Measurements from ENCODE around the gene A1BG. TPM values are rescaled to one million over a fixed set of nuclear protein-coding genes. Genes with fewer than 3 reads are reported as not detected.

The A1BG gene
- total RNA-seq, 1 donor from 2014 or later, result 7.6 TPM

GRCh38 chr19:58296104-58296503 lies 57.2 kb downstream of the A1BG start:
- H3K9me3 Mint-ChIP-seq, result peaks cover 40% of the 10 kb centered on the region

More at GRCh38 chr19:58296104-58296503, 57.2 kb downstream of the A1BG start:
- peaks cover 88% of the 10 kb centered on the region for H3K36me3 Mint-ChIP-seq (ENCODE audit: low read depth)
- no peaks in the 10 kb centered on the region for H3K4me1 Mint-ChIP-seq
- H3K27ac Mint-ChIP-seq, result no peak overlapping the region
- intact Hi-C loops (cut with micrococcal nuclease), result no loop called here
- no peaks in the 10 kb centered on the region for H3K27me3 Mint-ChIP-seq
- H3K4me3 Mint-ChIP-seq, result no peak overlapping the region
- no peak for DNase-seq

Other genes starting within 250 kb of the A1BG start
- gene ZNF329, start 202.7 kb downstream of the A1BG start, total RNA-seq, result 1.4 and 2.1 TPM in 2 replicates
- gene ZNF274, start 170.4 kb downstream of the A1BG start, total RNA-seq, result 19.4 and 19.8 TPM in 2 replicates
- 52.9 and 55.5 TPM in 2 replicates for gene ZNF544, start 124.6 kb downstream of the A1BG start, total RNA-seq
- 4.8 and 5.1 TPM in 2 replicates for gene ZNF8, start 74.5 kb downstream of the A1BG start, total RNA-seq
- gene ERVK3-1, start 48.1 kb downstream of the A1BG start, total RNA-seq, result 75.2 and 80.7 TPM in 2 replicates
- 4.2 and 4.6 TPM in 2 replicates for gene ZSCAN22, start 26.5 kb downstream of the A1BG start, total RNA-seq
- gene ZNF497, start 9.3 kb upstream of the A1BG start, total RNA-seq, result 0.79 and 1.1 TPM in 2 replicates
- gene ZNF837, start 27.5 kb upstream of the A1BG start, total RNA-seq, result 0.89 and 1.1 TPM in 2 replicates
- 1,286 and 1,288 TPM in 2 replicates for gene RPS5, start 33.8 kb upstream of the A1BG start, total RNA-seq
- 0.54 and 1.1 TPM in 2 replicates for gene RNF225, start 42.2 kb upstream of the A1BG start, total RNA-seq
- gene ZNF584, start 55.2 kb upstream of the A1BG start, total RNA-seq, result 17.4 and 17.7 TPM in 2 replicates
- gene ZNF132, start 86.7 kb upstream of the A1BG start, total RNA-seq, result 3.6 and 3.8 TPM in 2 replicates
- gene ZNF324B, start 98.1 kb upstream of the A1BG start, total RNA-seq, result 14.4 and 15.2 TPM in 2 replicates
- gene ZNF324, start 113.6 kb upstream of the A1BG start, total RNA-seq, result 13.6 and 14.7 TPM in 2 replicates
- 6.3 and 6.8 TPM in 2 replicates for gene ZNF446, start 122.9 kb upstream of the A1BG start, total RNA-seq
- gene SLC27A5, start 158.5 kb upstream of the A1BG start, total RNA-seq, result 24.6 and 27.0 TPM in 2 replicates
- gene ZBTB45, start 166.3 kb upstream of the A1BG start, total RNA-seq, result 16.8 and 17.5 TPM in 2 replicates
- 689 and 698 TPM in 2 replicates for gene TRIM28, start 190.6 kb upstream of the A1BG start, total RNA-seq
- 108 and 114 TPM in 2 replicates for gene CHMP2A, start 201.6 kb upstream of the A1BG start, total RNA-seq
- 161 and 175 TPM in 2 replicates for gene UBE2M, start 205.1 kb upstream of the A1BG start, total RNA-seq
- 21.6 and 23.7 TPM in 2 replicates for gene MZF1, start 219.8 kb upstream of the A1BG start, total RNA-seq